HG03432 (cell line): Measurements from ENCODE around the gene PRKAG2.
A peak's percentile ranks its signal among the peaks of the same experiment; 100 is the strongest.
"Not testable (repeated sequence)": the region's sequence is repeated elsewhere in the genome, so short reads cannot be mapped to it uniquely, and the experiment has no call there.

Source experiments
- ATAC-seq: cut with Tn5 transposase; IDR thresholded peaks from one replicate; pipeline ENCODE4 v1.9.1; 2021; ENCODE audit warnings: mild to moderate bottlenecking, moderate library complexity; ENCODE audit not compliant: unreplicated experiment

Gene PRKAG2

DNA sequence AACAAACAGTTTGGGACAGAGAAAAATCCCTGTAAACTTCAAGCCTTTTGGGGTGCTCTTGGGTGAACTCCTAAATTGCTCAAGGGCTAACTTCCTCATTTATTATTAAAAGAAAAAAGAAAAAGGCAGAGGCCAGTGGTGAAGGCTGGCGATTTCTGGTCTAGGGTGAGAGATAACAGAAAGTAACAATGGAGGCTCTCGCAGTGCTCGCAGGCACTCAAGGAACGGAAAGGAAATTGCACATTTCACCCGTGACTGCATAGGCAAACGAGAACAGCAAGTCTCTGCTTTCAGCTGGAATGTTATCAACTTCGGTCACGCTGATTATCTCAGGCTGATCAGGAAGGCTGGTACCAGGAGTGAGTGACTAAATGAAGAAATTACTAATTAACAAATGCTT, 70.7 kb downstream of the PRKAG2 start:
- ATAC-seq, result no peak

DNA sequence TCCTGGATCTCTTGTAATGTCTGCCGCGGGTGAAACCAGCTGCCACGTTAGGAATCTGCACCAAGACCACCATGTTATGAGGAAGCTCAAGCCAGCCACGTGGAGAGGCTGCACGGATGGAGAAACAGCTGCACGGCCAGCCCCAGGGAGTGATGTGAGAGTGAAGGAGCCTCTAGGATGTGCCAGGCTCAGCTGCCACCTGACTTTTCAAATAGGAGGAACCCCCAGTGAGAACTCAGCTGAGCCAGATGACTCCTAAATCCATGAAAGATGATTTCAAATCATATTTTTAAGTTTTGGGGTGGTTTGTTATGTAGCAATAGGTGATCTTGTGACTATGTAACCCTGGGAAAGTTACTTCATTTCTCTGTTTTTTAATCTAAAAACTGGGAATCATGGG, 71.7 kb downstream of the PRKAG2 start:
- ATAC-seq, result no peak

DNA sequence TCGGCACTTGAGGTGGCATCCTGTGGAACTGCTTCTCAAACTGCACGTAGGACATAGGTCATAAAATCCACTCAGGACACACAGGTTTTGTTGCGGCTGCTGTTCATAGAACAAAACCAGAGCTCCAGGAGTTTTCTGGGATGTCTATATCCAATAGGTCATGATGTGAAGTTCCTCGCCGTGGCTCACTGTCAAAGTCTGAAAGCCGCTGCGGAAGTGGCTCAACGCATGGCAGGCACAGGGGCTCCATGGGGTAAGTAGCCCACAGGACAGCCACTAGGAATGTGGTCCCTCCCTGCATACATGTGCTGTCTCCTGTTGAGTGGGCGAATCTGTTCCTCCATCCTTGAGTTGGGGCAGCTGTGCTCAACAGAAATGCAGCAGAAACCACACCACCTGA, 72.2 kb downstream of the PRKAG2 start:
- ATAC-seq, result no peak

DNA sequence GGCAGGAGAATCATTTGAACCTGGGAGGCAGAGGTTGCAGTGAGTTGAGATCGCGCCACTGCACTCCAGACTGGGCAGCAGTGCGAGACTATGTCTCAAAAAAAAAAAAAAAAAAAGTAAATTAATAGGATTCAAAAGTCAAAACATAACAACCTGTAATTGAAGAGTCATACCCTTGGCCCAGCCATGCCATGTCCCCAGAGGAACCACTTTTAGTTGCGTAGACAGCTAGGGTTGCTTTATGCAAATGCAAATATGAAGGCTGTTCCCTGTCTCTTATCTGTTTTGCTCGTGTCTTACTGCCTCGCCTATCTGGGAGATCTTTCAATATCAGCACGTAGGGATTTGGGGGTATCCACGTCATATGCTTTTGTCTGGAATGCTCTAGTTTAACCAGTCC, 73.1 kb downstream of the PRKAG2 start:
- ATAC-seq, result no peak

DNA sequence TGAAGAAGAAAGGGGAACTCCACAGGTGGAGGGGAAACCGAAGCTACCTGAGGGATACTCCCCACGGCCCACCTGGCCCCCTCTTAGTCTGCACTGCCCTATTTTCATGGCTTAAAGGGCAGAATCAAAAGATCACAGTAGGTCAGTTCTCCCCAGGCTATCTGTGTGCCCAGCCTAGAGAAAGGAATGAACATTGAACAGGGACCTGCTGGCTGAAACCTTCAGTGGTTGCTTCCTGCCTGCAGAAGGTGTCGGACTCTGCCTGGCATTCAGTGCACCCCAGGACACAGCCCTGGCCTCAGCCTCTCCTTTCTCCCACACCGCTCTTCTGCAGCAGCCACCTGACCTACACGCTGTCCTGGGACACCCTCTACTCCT, 74.5 kb downstream of the PRKAG2 start:
- ATAC-seq, result no peak

DNA sequence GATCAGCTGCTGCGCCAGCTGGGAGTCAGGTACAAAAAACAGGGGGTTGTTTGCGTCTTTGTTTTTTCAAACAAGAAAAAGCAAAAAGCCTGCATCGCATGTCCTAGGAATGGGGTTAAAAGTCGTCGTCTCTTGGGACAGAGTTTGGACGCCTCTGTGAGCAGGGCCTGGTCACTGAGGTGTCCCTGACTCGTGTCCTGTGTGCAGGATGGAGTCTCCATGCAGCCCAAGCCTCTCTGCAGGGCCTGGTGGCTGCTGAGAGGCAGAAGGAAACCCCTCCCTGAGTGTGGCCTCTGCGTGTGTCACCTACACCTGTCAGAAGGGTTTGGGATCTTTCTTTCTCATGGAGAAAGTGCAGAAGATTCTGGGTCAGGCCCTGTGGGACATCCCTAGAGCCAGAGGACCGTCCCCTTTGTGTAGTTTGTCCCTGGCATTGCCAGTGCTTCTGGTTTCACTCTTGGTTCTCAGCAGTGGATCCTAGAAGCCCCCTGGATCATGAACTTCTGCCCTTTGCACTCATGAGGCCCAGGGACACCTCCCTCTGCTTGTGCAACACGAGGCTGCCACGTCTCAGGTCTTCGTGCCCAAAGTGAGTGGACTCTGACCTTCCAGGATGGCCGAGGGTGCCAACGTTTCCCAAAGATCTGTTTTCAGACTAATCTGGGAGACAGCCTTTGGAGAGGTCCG, 75.0 kb downstream of the PRKAG2 start:
- ATAC-seq, result no peak

DNA sequence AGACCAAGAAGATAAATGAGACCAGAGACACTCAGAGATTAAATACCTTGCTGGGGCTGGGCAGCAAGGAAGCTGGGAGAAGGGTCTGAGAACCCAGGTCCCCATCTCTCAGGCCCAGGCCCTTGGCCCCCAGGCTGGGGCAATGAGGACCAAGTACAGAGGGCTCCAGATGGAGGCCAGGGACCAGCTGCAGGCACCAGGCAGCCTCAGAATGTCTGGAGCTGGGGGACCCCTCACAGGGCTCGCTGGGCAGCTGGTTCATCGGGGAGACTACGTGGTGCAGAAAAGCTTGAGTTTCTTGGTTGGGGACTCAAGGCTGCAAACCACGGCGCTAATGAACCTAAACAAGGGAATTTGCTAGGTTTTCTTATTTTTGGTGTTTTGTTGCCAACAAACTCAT, 75.6 kb downstream of the PRKAG2 start:
- no peak for ATAC-seq

DNA sequence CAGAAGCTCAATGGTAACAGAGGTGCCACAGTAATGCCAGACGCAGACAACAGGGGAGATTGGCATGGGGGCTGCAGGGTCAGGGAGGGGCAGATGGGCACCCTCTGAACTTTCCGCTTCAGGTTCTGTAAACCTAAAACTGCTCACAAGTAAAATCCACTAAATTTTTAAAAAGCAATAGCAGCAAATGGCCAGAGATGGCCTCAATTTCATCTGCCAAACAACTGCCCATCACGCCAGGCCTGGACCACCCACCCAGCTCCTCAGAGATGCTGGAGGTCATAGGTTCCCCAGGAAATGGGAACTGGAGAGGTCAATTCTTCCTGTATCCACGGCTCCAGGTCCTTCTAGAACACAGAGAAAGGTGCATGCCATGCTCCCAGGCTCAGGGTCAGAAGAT, 76.1 kb downstream of the PRKAG2 start:
- ATAC-seq, result no peak

DNA sequence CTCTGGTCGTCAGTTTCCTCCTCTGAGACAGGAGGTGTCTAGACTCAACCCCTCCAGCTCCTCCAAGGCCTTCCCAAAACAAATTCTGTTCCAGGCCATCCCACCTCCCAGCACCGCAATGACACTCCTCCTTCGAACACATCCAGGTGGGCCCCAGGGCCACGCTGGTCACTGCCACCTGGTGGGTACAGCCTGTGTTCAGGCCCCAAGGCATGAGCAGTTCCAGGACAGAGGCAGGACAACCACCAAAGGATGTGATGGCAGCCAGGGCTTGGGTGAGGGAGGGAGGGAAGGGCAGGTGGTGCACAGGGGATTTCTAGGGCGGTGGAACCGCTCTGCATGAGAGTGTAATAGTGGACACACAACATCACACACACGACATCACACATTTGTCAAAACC, 76.5 kb downstream of the PRKAG2 start:
- ATAC-seq, result no peak

DNA sequence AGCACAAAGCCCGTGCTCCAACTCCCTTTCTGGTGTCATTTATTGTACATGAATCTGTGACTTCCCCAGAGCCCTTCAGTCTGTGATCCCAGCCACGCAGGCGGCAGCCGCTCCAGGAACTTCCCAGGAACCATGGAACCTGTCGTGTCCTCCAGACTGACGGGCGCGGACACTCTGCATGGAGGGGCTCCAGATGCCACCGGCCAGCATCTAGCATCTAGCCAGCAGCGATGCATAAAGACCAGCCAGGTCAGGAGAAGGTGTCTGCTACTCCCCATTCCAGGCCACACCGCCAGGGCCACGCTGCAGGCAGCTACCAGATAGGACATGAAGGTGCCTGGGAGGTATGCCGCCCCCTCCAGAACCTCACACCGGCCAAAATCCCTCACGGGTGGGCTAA, 77.4 kb downstream of the PRKAG2 start:
- no peak for ATAC-seq

DNA sequence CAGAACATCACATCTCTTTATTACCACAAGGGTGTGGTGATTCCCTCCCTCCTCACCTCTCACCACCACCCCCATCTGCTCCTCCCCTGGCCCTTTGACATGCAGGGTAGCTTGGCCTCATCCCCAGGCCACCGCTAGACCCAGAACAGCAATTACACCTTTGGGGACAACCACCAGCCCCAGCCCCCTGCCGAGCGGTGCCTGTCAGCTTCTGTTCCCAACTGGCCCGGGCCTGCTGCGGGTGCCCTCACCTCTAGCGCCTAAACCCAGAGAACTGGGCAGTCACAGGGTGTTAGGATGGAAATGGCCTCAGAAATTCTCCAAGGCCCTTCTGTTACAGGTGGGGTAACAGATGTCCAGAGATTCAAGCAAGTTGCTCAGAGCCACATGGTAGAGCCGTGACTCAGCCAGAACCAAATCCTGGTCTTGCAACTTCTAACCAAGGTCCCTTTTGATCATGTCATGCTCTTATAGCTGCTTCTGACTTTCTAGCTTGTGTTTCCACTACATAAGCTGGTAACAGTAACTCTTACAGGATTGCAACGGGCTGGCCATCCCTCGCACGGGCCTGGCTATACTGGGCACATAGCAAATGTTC, 78.0 kb downstream of the PRKAG2 start:
- no peak for ATAC-seq

DNA sequence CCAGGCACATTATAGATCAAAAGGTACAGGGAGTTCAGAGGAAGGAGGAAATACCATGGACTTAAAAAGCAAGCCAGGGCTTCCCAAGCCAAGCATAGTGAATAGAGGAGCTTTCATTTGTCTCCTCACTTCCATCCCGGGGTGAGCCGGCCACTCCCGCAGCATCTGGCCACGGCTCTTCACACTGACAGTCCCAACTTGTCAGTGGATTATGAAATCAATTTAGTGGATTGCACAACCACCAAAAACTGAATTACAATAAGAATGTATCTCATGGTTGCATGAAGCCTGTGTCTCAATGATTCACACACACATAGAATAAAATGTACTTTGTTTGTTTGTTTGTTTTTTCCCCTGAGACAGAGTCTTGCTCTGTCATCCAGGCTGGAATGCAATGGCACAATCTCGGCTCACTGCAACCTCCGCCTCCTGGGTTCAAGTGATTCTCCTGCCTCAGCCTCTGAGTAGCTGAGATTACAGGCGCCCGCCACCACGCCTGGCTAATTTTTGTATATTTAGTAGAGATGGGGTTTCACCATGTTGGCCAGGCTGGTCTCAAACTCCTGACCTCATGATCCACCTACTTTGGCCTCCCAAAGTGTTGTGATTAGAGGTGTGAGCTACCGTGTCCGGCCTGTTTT, 79.1 kb downstream of the PRKAG2 start:
- not testable (repeated sequence) for ATAC-seq

DNA sequence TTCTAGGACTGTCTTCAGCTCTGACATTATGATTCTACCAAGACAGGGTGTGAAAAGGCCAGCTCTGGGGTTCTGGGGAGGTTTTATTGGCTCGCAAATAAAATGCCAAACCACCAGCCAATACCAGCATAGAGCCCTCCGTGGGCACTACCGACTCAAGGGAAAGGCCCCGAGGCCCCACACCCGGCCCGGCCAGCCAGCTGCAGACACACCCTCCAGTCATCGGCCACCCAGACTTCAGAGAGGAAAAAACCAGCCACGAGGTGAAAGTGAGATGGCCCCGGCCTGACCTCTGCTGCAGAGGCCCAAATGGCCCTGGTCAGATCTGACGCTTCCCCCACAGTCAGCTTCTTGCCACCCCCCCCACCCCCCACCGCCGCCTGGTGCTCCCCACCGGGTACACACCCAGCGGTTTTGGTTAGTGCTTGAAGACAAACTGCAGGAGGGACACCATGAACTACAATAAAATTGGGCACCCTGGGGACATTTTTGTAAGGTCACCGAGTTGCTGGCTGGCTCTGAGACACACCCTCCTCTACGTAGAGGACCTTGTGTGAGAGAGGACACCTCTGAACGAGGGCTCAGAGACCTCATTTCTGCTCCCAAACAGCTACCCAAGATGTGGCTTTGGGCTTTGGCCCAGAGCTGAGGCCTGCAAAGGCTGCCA, 79.9 kb downstream of the PRKAG2 start:
- no peak for ATAC-seq

DNA sequence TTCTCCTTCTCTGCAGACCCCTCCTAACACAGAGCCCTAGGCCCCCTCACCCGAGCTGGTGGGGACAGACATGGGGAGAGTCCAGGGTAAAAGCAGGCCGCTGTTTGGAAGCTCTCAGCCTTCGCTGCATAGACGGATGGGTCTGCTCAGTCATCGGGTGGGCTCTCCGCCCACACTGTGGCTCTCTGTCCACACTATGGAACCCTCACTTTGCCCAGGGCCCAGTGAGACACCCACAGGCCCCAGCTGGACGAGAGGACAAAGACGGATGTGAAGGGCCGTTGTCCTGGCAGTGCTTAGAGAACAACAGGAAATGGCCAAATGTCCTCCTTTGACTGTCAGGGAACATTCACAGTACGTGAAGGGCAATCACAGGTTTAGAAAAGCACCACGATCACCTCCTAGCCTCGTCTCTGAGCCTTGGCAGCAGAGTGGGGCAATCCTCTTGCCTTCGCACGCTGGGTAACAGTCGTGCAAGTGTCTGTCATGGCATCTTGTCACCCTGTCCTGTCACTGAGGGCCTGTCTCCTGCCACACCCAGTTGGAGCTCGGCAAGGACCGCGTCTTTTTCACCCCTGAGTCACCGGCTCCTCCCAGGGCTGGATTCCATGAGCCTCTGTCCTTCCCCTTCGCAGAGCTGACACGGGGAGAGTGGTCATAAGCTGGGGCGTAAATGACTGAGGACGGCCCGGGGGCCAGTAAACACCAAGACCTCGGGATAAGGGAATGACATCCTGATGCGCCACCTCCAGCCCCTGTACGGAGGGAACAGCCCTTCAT, 80.6 kb downstream of the PRKAG2 start:
- ATAC-seq, result no peak

DNA sequence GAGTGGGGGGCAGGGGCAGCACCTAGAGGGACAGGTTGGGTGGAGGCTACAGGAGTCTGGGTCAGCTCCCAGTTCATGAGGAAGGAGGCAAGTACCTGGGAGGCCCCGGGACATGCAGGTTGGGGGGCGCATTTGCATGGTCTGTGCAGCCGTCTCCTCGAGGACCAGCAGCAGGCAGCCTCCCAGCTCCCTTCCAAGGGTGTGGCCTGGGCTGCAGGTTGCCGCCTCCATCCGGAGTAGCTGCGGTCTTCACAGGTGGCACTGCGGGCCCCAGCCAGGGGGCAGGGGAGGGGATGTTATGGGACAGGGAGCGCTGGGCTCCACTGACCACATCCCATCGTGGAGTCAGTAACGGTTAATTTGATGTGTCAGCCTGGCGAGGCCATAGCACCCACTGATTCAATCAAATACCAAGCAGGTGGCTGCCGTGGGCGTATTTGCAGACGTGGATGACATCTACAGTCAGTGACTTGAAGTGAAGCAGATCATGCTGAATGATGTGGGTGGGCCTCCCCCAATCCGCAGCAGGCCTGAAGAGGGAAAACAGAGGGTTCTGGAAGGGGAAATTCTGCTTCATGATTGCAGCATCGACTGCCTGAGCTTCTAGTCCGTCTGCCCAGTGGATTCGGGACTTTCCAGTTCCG, 81.6 kb downstream of the PRKAG2 start:
- peak; percentile 67 for ATAC-seq

DNA sequence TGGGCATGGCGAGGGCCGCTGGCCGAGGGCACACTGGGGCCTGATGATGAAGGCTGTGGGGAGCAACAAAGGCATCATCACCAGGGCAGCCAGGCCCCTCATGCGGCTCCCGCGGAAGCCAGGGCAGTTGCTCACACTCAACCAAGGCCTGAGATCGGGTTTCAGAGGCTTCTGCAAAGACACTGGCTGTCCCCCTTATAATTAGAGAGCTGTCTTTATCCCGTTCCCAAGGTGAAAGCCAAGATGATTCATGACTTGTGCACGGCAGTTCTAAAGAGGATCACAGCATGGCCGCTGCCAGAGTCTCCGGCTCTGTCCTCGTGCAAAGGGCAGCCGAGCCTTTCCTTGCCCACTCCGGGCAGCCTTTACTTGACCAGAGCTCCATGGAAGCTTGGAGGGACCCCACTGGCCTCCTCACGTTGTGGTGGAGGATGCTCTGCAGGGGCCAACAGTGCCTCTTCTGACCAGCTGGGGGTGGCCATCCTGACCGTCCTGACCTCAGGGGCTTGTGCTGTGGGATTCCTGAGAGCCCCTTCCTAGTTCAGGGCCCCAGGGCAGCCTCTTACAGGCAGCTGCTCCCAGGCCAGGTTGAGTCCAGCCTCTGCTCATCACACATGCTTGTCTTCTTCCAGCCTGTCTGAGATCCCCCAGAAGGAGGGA, 82.3 kb downstream of the PRKAG2 start:
- no peak for ATAC-seq

DNA sequence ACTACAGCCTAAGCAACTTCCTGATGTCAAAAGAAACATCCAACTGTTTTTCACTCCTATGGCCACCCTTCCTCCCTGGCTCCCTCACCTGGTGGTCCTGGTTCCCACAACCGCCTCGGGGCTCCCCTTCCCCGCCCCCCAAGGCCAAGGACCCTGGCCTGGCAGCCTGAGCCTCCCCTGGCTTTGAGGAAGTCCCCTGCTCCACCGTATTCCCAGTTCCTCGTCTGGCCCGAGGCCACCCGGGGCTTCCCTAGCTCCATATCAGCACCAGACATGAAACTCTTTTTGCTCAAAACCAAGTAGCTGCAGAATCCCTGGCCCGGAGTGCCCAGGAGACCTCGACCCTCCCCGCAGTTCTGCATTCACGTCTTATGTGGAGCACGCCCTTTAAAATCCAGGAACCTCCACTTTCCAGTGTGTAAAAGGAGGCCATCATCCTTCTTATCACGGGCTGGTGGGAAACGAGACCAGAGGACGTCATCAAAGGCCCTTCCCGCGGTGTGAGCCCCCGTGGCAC, 82.9 kb downstream of the PRKAG2 start:
- ATAC-seq, result no peak

DNA sequence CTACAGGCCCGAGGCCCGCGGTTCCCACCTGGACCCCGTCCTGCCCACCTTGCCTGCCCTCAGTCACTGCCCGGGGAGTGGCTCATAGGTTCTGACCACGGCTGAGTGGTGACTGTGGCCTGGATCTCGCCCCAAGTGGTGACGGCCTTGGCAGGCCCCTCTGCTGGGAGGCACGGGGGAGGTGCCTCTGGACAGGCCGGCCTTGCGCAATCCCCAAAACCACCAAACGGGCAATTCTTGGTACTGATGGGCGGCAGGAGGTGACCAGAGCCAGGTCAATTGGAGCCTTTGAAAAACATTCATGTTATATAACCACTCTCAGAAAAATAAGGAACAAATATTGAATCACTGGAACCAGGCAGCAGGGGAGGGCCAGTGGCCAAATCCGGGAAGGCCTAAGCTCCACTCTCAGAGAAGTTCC, 83.4 kb downstream of the PRKAG2 start:
- ATAC-seq, result no peak

DNA sequence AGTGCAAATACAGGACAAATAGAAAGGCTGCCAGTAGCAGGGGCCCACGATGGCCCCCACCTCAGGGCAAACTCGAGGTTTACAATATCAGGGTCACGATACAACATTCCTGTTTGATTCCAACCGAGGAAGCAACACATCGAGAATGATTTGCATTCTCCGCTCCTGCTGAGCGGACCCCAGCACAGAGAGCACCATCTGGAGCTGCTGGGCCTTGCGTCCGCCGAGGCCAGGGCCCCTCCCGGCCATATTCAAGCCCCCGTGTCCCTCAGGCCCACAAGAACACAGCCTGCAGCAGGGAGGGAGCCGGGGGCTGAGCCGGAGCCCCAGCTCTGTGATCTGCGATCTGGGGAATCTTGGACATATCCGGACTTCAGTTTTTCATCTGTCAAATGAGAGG, 84.3 kb downstream of the PRKAG2 start:
- no peak for ATAC-seq

DNA sequence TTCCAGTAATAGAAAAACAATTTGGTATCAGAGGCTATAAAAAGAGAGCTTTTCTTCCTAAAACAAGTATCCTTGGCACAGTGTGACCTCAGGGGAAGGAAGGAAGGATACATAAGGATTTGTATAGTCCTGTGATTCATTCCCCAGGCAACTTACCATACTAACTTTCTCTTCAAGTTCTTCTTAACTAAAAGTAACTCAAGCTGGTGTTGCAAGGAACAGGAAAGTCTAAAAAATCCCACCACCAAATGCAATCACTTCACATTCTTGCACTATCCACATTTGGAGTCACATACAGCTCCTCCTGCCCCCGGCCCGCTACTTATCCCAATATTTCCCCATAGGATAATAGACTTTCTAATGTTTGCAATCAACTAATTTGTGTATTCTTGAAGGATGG, 84.8 kb downstream of the PRKAG2 start:
- ATAC-seq, result no peak
